OCI-LY3 (cell line): ENCODE data around the gene MT1HL1.

Experiments
- H2AFZ ChIP-seq: fragments of 200-600, 300-600 bp; shearing (Covaris generic); 2 replicates; pipeline ENCODE4 v1.6.0; 2014; ENCODE audit warnings: antibody characterized with exemption, low read depth, low read length
- H3K27ac ChIP-seq: fragments of 200-600, 300-600 bp; sonication (generic); 2 replicates; pipeline ENCODE4 v1.5.1; 2014; ENCODE audit warnings: mild to moderate bottlenecking, low read length, moderate library complexity, mixed read lengths
- H3K27me3 ChIP-seq: fragments of 200-600, 300-600 bp; sonication (generic); 2 replicates; pipeline ENCODE4 v1.6.1; 2014; ENCODE audit warnings: low read depth, low read length, mixed read lengths
- H3K36me3 ChIP-seq: fragments of 200-600, 300-600 bp; sonication (generic); replicated peaks from 2 replicates; pipeline ENCODE3; 2014; ENCODE audit warnings: low read depth, low read length, mixed read lengths
- H3K4me1 ChIP-seq: fragments of 300-600, 200-600 bp; sonication (generic); 2 replicates; pipeline ENCODE4 v1.6.1; 2014; ENCODE audit warnings: low read length, mixed read lengths
- H3K4me2 ChIP-seq: fragments of 200-600, 300-600 bp; sonication (generic); 2 replicates; pipeline ENCODE4 v1.6.1; 2014; ENCODE audit warnings: low read length, mixed read lengths
- H3K4me3 ChIP-seq: fragments of 300-600, 200-600 bp; sonication (generic); 2 replicates; pipeline ENCODE4 v1.5.1; 2014; ENCODE audit warnings: antibody characterized with exemption, mild to moderate bottlenecking, low read length, moderate library complexity
- H3K79me2 ChIP-seq: fragments of 300-600, 200-600 bp; shearing (Covaris generic); 2 replicates; pipeline ENCODE4 v1.6.1; 2014; ENCODE audit warnings: mild to moderate bottlenecking, low read length, mixed read lengths
- H3K9ac ChIP-seq: fragments of 300-600, 200-600 bp; shearing (Covaris generic); 2 replicates; pipeline ENCODE4 v1.6.0; 2014; ENCODE audit warnings: mild to moderate bottlenecking, low read length, moderate library complexity
- H3K9me3 ChIP-seq: fragments of 200-600, 300-600 bp; shearing (Covaris generic); 2 replicates; pipeline ENCODE4 v1.6.1; 2014; ENCODE audit warnings: low read length, mixed read lengths; ENCODE audit not compliant: insufficient read depth
- H4K20me1 ChIP-seq: fragments of 200-600, 300-600 bp; sonication (generic); 2 replicates; pipeline ENCODE4 v1.6.1; 2016; ENCODE audit warnings: low read length, mixed read lengths; ENCODE audit not compliant: insufficient read depth
- EZH2phosphoT487 ChIP-seq: fragments of 200-600 bp; shearing (Covaris generic); IDR thresholded peaks from 2 replicates; pipeline ENCODE4 v1.6.1; 2018; ENCODE audit warnings: antibody characterized with exemption, mixed run types, low read depth
- TF ChIP-seq, protein P1 (sequence below): fragments of 200-600, 300-600 bp; sonication (generic); IDR thresholded peaks from 2 replicates; pipeline ENCODE4 v1.5.1; 2014; ENCODE audit warnings: antibody characterized with exemption, low read length, low read depth

MT1HL1 gene

DNA sequence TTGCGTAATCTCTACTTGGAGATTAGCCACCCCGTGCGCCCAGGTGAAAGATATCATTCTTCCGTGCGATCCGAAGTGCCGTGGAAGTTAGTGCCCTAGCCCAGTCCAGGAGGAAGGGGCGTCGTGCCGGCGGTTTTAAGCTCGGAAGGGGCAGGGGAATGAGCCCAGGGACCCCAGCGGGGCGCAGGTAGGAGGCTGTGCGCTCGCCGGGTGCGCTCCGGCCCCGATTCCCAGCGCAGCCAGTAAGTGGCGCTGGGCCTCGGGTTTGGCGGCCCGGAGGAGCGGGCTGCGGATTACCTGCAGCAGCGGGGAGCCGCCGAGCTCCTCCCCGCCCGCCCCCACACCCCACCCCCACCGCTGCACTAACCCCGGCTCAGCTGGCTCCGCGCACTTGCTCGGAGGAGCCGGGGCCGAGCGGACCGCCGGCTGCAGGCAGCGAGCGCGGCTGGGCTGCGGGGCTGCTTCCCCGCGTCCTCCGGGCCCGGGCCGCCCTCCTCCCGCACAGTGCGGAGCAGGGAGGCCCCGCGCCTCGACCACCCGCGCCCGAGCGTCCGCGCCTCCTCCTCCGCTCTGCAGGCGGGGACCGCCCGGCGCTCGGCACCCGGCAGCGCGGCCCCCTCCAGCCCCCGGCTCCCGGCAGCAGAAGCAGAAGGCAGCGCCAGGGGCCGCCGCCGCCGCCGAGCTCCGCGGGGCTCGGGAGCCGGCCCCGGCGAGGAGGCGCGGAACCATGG, 37.7 kb upstream of the MT1HL1 start, which contains the start of gene RYR2:
Gene RYR2, plus strand, starts transcription at position 390 of the 731 bp plus-strand sequence. Its CDS starts 338 bp downstream, at position 728.
- no peaks in the 10 kb centered on the region for H4K20me1 ChIP-seq
- no peaks in the 10 kb centered on the region for H3K9me3 ChIP-seq
- H2AFZ ChIP-seq: no peak within 1 kb of the TSS
- H3K36me3 ChIP-seq: no peaks in the 10 kb centered on the region
- H3K27ac ChIP-seq: no peak within 1 kb of the TSS
- no peak within 1 kb of the TSS for H3K4me2 ChIP-seq
- peaks cover 10% of the 10 kb centered on the region; the same call in 1 of the 2 replicates for H3K27me3 ChIP-seq
- no peaks in the 10 kb centered on the region for H3K79me2 ChIP-seq
- no peak for TF ChIP-seq EZH2phosphoT487
- TF ChIP-seq, protein P1, sequence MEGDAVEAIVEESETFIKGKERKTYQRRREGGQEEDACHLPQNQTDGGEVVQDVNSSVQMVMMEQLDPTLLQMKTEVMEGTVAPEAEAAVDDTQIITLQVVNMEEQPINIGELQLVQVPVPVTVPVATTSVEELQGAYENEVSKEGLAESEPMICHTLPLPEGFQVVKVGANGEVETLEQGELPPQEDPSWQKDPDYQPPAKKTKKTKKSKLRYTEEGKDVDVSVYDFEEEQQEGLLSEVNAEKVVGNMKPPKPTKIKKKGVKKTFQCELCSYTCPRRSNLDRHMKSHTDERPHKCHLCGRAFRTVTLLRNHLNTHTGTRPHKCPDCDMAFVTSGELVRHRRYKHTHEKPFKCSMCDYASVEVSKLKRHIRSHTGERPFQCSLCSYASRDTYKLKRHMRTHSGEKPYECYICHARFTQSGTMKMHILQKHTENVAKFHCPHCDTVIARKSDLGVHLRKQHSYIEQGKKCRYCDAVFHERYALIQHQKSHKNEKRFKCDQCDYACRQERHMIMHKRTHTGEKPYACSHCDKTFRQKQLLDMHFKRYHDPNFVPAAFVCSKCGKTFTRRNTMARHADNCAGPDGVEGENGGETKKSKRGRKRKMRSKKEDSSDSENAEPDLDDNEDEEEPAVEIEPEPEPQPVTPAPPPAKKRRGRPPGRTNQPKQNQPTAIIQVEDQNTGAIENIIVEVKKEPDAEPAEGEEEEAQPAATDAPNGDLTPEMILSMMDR: no peak
- H3K4me1 ChIP-seq: no peaks in the 10 kb centered on the region
- H3K4me3 ChIP-seq: no peak within 1 kb of the TSS
- no peak within 1 kb of the TSS for H3K9ac ChIP-seq

GRCh38 chr1:237041461-237041794, 37.2 kb upstream of the MT1HL1 start:
- H3K27me3 ChIP-seq: peaks cover 10% of the 10 kb centered on the region; the same call in 1 of the 2 replicates
- no peaks in the 10 kb centered on the region for H3K4me1 ChIP-seq
- no peaks in the 10 kb centered on the region for H3K79me2 ChIP-seq
- no peak overlapping the region for H3K4me2 ChIP-seq
- no peak overlapping the region for H3K9ac ChIP-seq
- no peaks in the 10 kb centered on the region for H4K20me1 ChIP-seq
- H3K36me3 ChIP-seq: no peaks in the 10 kb centered on the region
- no peak overlapping the region for H2AFZ ChIP-seq
- H3K27ac ChIP-seq: no peak overlapping the region
- no peak for TF ChIP-seq EZH2phosphoT487
- TF ChIP-seq, protein P1: no peak
- H3K9me3 ChIP-seq: no peaks in the 10 kb centered on the region
- no peak overlapping the region for H3K4me3 ChIP-seq

DNA sequence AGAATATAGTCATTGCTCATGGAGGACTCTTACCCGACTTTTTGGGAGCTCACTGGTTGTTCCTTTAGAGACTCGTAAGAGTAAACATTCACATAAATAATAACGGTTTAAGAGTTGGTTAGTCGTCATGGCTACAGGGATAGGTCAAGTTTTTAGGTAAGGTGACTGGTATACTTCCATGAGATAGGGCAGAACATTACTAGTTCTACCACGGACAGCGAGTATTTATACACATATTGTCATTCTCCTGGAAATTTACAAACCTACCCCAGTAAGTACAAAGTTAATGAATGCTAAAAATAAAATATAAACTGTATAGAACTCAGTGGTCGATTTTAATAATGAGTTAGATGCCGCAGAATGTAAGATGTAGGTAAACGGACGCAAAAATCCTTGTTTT, 36.6 kb upstream of the MT1HL1 start:
- H3K4me1 ChIP-seq: no peaks in the 10 kb centered on the region
- H3K9ac ChIP-seq: no peak overlapping the region
- no peak overlapping the region for H3K4me3 ChIP-seq
- H3K4me2 ChIP-seq: no peak overlapping the region
- H3K27ac ChIP-seq: no peak overlapping the region
- H4K20me1 ChIP-seq: no peaks in the 10 kb centered on the region
- no peaks in the 10 kb centered on the region for H3K79me2 ChIP-seq
- peaks cover 7% of the 10 kb centered on the region; the same call in 1 of the 2 replicates for H3K27me3 ChIP-seq
- H3K36me3 ChIP-seq: no peaks in the 10 kb centered on the region
- H3K9me3 ChIP-seq: no peaks in the 10 kb centered on the region
- no peak overlapping the region for H2AFZ ChIP-seq
- TF ChIP-seq EZH2phosphoT487: no peak
- TF ChIP-seq, protein P1: no peak

DNA sequence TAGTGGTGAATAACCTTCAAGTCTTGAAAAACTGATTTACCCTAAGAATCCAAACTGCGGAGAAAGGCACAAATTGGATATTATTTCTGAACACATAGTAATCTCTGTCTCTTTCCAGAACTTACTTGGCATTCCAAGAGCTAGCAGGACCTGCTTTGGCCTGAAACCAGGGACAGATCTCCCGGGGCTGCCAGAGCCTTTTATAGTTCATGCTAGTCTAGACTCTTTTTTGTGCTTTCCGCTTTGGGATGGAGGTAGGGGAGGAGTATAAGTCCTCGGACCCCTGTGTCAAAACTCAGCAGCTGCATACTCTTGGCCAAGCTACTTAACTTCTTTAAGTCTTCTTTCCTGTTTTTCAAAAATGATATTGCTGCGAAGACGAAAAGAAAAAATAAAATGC, 34.0 kb upstream of the MT1HL1 start:
- no peak overlapping the region for H3K9ac ChIP-seq
- H3K79me2 ChIP-seq: no peaks in the 10 kb centered on the region
- H3K27ac ChIP-seq: no peak overlapping the region
- H3K4me2 ChIP-seq: no peak overlapping the region
- H4K20me1 ChIP-seq: no peaks in the 10 kb centered on the region
- H3K36me3 ChIP-seq: no peaks in the 10 kb centered on the region
- peaks cover 19% of the 10 kb centered on the region for H3K27me3 ChIP-seq
- no peak overlapping the region for H3K4me3 ChIP-seq
- TF ChIP-seq EZH2phosphoT487: no peak
- TF ChIP-seq, protein P1: no peak
- H3K9me3 ChIP-seq: no peaks in the 10 kb centered on the region
- no peak overlapping the region for H2AFZ ChIP-seq
- no peaks in the 10 kb centered on the region for H3K4me1 ChIP-seq
